ENCODE measurements around the gene RAPGEF2. TPM values are rescaled to one million over a fixed set of nuclear protein-coding genes. Genes with fewer than 3 reads are reported as not detected.
"Not testable (repeated sequence)": the region's sequence is repeated elsewhere in the genome, so short reads cannot be mapped to it uniquely, and the experiment has no call there.

RAPGEF2 gene
- total RNA-seq, 2 donors from 2014 or later: 14.0 to 33.3 TPM

DNA sequence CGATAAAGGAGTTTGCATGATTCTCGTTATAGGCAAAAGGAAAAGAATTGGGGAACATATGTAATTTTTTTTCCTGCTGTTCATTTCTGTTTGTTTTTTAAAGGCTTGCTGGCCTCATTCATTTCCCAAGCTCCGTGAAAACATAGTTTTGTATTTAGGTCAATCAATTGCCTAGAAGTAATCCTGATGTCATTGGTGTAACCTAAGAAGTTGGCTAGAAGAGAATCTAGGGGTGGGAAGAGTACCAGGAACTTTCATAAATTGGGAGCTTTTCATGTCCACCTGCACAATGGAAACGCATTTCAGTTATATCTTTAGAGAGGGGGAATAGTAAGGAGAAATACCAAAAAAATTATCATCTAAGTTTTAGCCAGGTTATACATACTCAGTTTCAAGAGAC, 3.8 kb downstream of the RAPGEF2 start:
- no peak overlapping the region for H3K27ac Mint-ChIP-seq
- H3K4me3 Mint-ChIP-seq: no peak overlapping the region

DNA sequence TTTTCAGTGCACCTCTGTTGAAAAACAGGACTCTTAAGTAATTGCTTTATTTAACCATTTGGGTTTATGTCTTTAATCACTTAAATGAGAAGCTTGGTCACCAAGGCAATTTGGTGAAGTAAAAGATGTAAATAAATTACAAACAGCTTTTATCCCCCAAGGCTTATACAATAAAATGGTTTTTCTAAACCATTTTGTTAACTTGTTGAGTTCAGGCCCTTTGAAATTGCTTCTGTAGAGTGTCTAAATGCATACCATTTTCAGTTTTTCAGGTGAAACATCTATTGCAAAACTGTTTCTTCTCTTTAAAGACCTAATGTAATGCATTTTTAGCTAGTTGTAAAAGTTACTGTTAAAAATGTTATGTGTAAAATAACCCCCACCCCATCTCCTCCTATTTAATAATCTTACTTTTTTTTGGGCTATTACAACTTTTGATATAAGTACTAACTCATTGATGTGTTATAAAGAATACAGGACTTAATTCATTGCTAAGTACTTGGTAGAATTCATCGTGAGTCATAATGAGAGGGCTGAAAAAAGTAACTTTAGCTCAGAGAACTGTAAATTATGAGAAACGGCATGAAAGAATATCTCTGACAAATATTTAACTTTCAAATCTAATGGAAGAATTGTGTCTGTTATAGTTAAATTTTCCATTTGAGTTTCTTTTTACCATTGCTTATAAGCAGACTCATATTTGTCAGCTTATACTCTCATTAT, 4.5 kb downstream of the RAPGEF2 start:
- Mint-ChIP-seq H3K27me3 (peaks cover 0 to 3% of the 10 kb centered on the region in 2 donors), H3K36me3 (no peaks in the 10 kb centered on the region), H3K27ac (peak overlapping the region in 1 of 2 donors; percentile 48), H3K4me1 (ENCODE audit: low read depth in 2 of 2) (peaks cover 23 to 37% of the 10 kb centered on the region in 2 donors), H3K4me3 (peak overlapping the region; percentile 60), H3K9me3 (no peaks in the 10 kb centered on the region)
- ATAC-seq: no peak
- no peak for DNase-seq (ENCODE audit: low spot score)

More for the DNA sequence above, 3.8 kb downstream of the RAPGEF2 start:
- Mint-ChIP-seq H3K36me3 (no peaks in the 10 kb centered on the region), H3K4me1 (ENCODE audit: low read depth in 2 of 2) (peaks cover 30 to 44% of the 10 kb centered on the region in 2 donors), H3K27me3 (peaks cover 0 to 6% of the 10 kb centered on the region in 2 donors), H3K9me3 (no peaks in the 10 kb centered on the region)
- DNase-seq (ENCODE audit: low spot score) (no peak), ATAC-seq (no peak)

DNA sequence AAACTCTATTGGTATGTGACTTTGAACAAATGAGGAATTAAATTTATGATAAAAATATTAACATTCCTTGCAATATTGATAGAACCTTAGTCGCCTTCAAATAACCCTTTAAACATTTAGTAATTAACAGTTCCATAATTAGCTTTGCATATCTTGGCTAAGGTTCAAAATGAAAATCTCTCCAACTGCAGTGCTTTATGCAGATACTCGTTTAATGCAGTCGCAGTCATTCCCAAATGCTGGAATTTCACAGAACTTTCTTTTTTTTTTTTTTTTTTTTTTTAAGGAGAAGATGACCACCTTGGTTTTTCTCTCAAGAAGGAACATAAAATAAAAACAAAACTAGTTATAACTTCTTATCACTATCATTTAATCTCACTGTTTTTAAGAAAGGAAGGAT, 5.2 kb downstream of the RAPGEF2 start:
- H3K4me3 Mint-ChIP-seq: no peak overlapping the region
- H3K4me1 Mint-ChIP-seq (ENCODE audit: low read depth in 2 of 2): peaks cover 23 to 36% of the 10 kb centered on the region in 2 donors
- DNase-seq (ENCODE audit: low spot score) (no peak), ATAC-seq (no peak)
- no peaks in the 10 kb centered on the region for H3K36me3 Mint-ChIP-seq
- peaks cover 0 to 3% of the 10 kb centered on the region in 2 donors for H3K27me3 Mint-ChIP-seq
- H3K27ac Mint-ChIP-seq: no peak overlapping the region
- no peaks in the 10 kb centered on the region for H3K9me3 Mint-ChIP-seq

GRCh38 chr4:159110961-159111360, 8.1 kb downstream of the RAPGEF2 start:
- Mint-ChIP-seq H3K4me3 (no peak overlapping the region), H3K27ac (no peak overlapping the region), H3K36me3 (no peaks in the 10 kb centered on the region), H3K4me1 (ENCODE audit: low read depth in 2 of 2) (peaks cover 4 to 17% of the 10 kb centered on the region in 2 donors), H3K9me3 (no peaks in the 10 kb centered on the region), H3K27me3 (peaks cover 0 to 3% of the 10 kb centered on the region in 2 donors)
- DNase-seq (ENCODE audit: low spot score) (no peak), ATAC-seq (no peak)

GRCh38 chr4:159111416-159111815, 8.5 kb downstream of the RAPGEF2 start:
- H3K27ac Mint-ChIP-seq: no peak overlapping the region
- DNase-seq (ENCODE audit: low spot score) (no peak), ATAC-seq (no peak)
- H3K9me3 Mint-ChIP-seq: no peaks in the 10 kb centered on the region
- H3K36me3 Mint-ChIP-seq: no peaks in the 10 kb centered on the region
- H3K4me1 Mint-ChIP-seq (ENCODE audit: low read depth in 2 of 2): peaks cover 4 to 16% of the 10 kb centered on the region in 2 donors
- no peak overlapping the region for H3K4me3 Mint-ChIP-seq
- H3K27me3 Mint-ChIP-seq: peaks cover 0 to 3% of the 10 kb centered on the region in 2 donors

DNA sequence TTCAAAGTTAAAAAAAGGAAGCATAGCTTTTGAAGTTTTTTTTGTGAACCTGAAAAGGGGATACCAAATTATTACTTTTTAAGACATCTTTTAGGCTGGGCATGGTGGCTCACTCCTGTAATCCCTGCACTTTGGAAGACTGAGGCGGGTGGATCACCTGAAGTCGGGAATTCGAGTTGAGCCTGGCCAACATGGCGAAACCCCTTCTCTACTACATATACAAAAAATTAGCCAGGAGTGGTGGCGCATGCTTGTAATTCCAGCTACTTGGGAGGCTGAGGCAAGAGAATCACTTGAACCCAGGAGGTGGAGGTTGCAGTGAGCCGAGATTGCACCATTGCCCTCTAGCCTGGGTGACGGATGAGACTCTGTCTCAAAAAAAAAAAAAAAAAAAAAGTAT, 10.5 kb downstream of the RAPGEF2 start:
- not testable (repeated sequence) for H3K4me3 Mint-ChIP-seq; H3K36me3 Mint-ChIP-seq; ATAC-seq; DNase-seq (ENCODE audit: low spot score); H3K27me3 Mint-ChIP-seq; H3K9me3 Mint-ChIP-seq; H3K27ac Mint-ChIP-seq
- H3K4me1 Mint-ChIP-seq (ENCODE audit: low read depth in 2 of 2): peaks cover 6 to 24% of the 10 kb centered on the region in 2 donors

- not testable (repeated sequence) for H3K4me3 Mint-ChIP-seq; H3K36me3 Mint-ChIP-seq; ATAC-seq; DNase-seq (ENCODE audit: low spot score); H3K27me3 Mint-ChIP-seq; H3K9me3 Mint-ChIP-seq; H3K27ac Mint-ChIP-seq
- peaks cover 6 to 18% of the 10 kb centered on the region in 2 donors for H3K4me1 Mint-ChIP-seq (ENCODE audit: low read depth in 2 of 2)
These were observed 13.2 kb downstream of the RAPGEF2 start for GRCh38 chr4:159116098-159116497.

DNA sequence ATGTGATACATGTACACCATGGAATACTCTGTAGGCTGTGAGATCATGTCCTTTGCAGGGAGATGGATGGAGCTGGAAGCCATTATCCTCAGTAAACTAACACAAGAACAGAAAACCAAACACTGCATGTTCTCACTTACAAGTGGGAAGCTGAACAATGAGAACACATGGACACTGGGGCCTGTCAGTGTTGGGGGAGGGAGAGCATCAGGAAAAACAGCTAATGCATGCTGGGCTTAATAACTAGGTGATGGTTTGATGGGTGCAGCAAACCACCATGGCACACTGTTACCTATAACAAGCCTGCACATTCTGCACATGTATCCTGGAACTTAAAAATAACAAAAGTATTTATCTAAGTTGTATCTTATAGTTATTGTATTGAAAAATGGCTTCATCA, 13.8 kb downstream of the RAPGEF2 start:
- Mint-ChIP-seq H3K4me1 (ENCODE audit: low read depth in 2 of 2) (peaks cover 9 to 14% of the 10 kb centered on the region in 2 donors), H3K27ac (peak overlapping the region in 1 of 2 donors; percentile 8)
- H3K4me3 Mint-ChIP-seq; H3K36me3 Mint-ChIP-seq; ATAC-seq; DNase-seq (ENCODE audit: low spot score); H3K27me3 Mint-ChIP-seq; H3K9me3 Mint-ChIP-seq: not testable (repeated sequence)

GRCh38 chr4:159117564-159117963, 14.7 kb downstream of the RAPGEF2 start:
- peaks cover 9 to 14% of the 10 kb centered on the region in 2 donors for H3K4me1 Mint-ChIP-seq (ENCODE audit: low read depth in 2 of 2)
- no peak overlapping the region for H3K4me3 Mint-ChIP-seq
- no peaks in the 10 kb centered on the region for H3K9me3 Mint-ChIP-seq
- H3K36me3 Mint-ChIP-seq: no peaks in the 10 kb centered on the region
- peak overlapping the region in 1 of 2 donors; percentile 8 for H3K27ac Mint-ChIP-seq
- no peaks in the 10 kb centered on the region for H3K27me3 Mint-ChIP-seq
- DNase-seq (ENCODE audit: low spot score) (no peak), ATAC-seq (no peak)

DNA sequence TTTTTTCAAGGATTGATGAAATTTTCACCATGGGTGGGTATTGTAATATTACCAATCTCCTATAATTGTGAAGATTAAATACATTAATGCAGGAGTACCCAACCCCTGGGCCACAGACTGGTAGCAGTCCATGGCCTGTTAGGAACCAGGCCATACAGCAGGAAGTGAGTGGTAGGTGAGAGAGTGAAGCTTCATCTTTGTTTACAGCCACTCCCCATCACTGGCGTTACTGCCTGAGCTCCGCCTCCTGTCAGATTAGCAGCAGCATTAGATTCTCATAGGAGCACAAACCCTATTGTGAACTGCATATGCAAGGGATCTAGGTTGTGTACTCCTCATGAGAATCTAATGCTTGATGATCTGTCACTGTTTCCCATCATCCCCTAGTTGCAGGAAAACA, 15.1 kb downstream of the RAPGEF2 start:
- Mint-ChIP-seq H3K36me3 (no peaks in the 10 kb centered on the region), H3K4me3 (no peak overlapping the region), H3K27me3 (no peaks in the 10 kb centered on the region), H3K9me3 (no peaks in the 10 kb centered on the region), H3K4me1 (ENCODE audit: low read depth in 2 of 2) (peaks cover 9 to 14% of the 10 kb centered on the region in 2 donors), H3K27ac (no peak overlapping the region)
- DNase-seq (ENCODE audit: low spot score) (no peak), ATAC-seq (peak; percentile 65 to 73)

DNA sequence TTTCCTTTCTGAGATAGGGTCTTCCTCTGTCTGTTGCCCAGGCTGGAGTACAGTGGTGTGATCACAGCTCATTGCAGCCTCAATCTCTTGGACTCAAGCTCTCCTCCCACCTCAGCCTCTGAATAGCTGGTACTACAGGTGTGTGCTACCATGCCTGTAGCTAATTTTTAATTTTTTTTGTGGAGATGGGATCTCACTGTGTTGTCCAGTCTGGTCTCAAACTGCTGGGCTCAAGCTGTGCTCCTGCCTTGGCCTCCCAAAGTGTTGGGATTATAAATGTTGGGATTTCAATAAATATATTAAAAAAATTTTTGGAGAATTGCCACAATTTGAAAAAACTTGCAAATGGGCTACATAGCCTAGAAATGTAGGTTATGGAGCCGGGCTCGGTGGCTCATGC, 18.5 kb downstream of the RAPGEF2 start:
- no peaks in the 10 kb centered on the region for H3K36me3 Mint-ChIP-seq
- no peaks in the 10 kb centered on the region for H3K9me3 Mint-ChIP-seq

GRCh38 chr4:159126716-159127115, 23.8 kb downstream of the RAPGEF2 start:
- peak overlapping the region; percentile 33 for H3K4me3 Mint-ChIP-seq

More for the DNA sequence above, 18.5 kb downstream of the RAPGEF2 start:
- Mint-ChIP-seq H3K4me3 (no peak overlapping the region), H3K4me1 (ENCODE audit: low read depth in 2 of 2) (peaks cover 16 to 24% of the 10 kb centered on the region in 2 donors), H3K27ac (no peak overlapping the region), H3K27me3 (no peaks in the 10 kb centered on the region)
- ATAC-seq (no peak), DNase-seq (ENCODE audit: low spot score) (no peak)

GRCh38 chr4:159127745-159128518, 25.1 kb downstream of the RAPGEF2 start:
- Mint-ChIP-seq H3K36me3 (no peaks in the 10 kb centered on the region), H3K27me3 (no peaks in the 10 kb centered on the region), H3K4me1 (ENCODE audit: low read depth in 2 of 2) (peaks cover 12 to 31% of the 10 kb centered on the region in 2 donors), H3K4me3 (peak overlapping the region; percentile 15), H3K27ac (no peak overlapping the region), H3K9me3 (no peaks in the 10 kb centered on the region)
- DNase-seq (ENCODE audit: low spot score): no peak
- no peak for ATAC-seq

More at GRCh38 chr4:159126716-159127115, 23.8 kb downstream of the RAPGEF2 start:
- DNase-seq (ENCODE audit: low spot score) (no peak), ATAC-seq (no peak)
- Mint-ChIP-seq H3K27ac (peak overlapping the region; percentile 24 to 30), H3K9me3 (no peaks in the 10 kb centered on the region), H3K27me3 (no peaks in the 10 kb centered on the region), H3K36me3 (no peaks in the 10 kb centered on the region), H3K4me1 (ENCODE audit: low read depth in 2 of 2) (peaks cover 12 to 31% of the 10 kb centered on the region in 2 donors)

All from natural killer cell treated with Interleukin-12 subunit alpha and Interleukin-12 subunit beta and Interleukin-15 and Interleukin-18, amount 100 ng/mL, for 72 hours (primary cell).